GM20000 (cell line): Measurements from ENCODE around the gene CCL18.
"Not testable (repeated sequence)": the region's sequence is repeated elsewhere in the genome, so short reads cannot be mapped to it uniquely, and the experiment has no call there.

ENCODE experiments used
- DNase-seq: peaks from one replicate; pipeline ENCODE4 v3.0.0; 2012; ENCODE audit warnings: low spot score
- CTCF ChIP-seq: IDR thresholded peaks from 2 replicates; pipeline ENCODE4 v1.5.1; 2012; ENCODE audit warnings: mild to moderate bottlenecking, control low read depth; ENCODE audit errors: extremely low read depth, missing control alignments

Gene CCL18

GRCh38 chr17:36072431-36073121 is 8.5 kb downstream of the CCL18 start:
- TF ChIP-seq CTCF, result peak; percentile 64
- peak; percentile 75 for DNase-seq

GRCh38 chr17:36074365-36074764 is 10.3 kb downstream of the CCL18 start:
- no peak for DNase-seq
- TF ChIP-seq CTCF, result no peak

- DNase-seq, result not testable (repeated sequence)
Observed at GRCh38 chr17:36081681-36082471, 17.8 kb downstream of the CCL18 start.

GRCh38 chr17:36082482-36083120 is 18.5 kb downstream of the CCL18 start:
- DNase-seq, result peak; percentile 53

- DNase-seq, result not testable (repeated sequence)
Observed at GRCh38 chr17:36083691-36084090, 19.6 kb downstream of the CCL18 start.

- DNase-seq, result no peak
- no peak for TF ChIP-seq CTCF
Observed at GRCh38 chr17:36085765-36086164, 21.7 kb downstream of the CCL18 start.

- no peak for DNase-seq
- no peak for TF ChIP-seq CTCF
Observed at GRCh38 chr17:36086791-36087190, 22.7 kb downstream of the CCL18 start.

- DNase-seq, result not testable (repeated sequence)
Observed at GRCh38 chr17:36087471-36087870, 23.4 kb downstream of the CCL18 start.

- not testable (repeated sequence) for DNase-seq
Observed at GRCh38 chr17:36087897-36088572, 24.0 kb downstream of the CCL18 start.
